A549 (cell line): ENCODE data around the gene ZNF597. TPM values are rescaled to one million over a fixed set of nuclear protein-coding genes. Genes with fewer than 3 reads are reported as not detected.

Experiments used
- ATAC-seq, 2 experiments: fragments of 200-7000 bp in 1 of 2; fragments of >200 bp in 1 of 2; cut with Nextera tagmentation in 1 of 2; cut with Tn5 transposase in 1 of 2; 3 replicates each; pipeline versions ENCODE4 v1.8.0 to v1.9.1; 2018 to 2020; ENCODE audit warnings: mild to moderate bottlenecking in 1 of 2, moderate library complexity in 1 of 2
- CTCF ChIA-PET: fragments of 300-600 bp; sonication (Branson Sonifier 250); formaldehyde crosslinking; extraction: SDS; loops from one replicate; lab custom pipeline; 2021; ENCODE audit warnings: antibody characterized with exemption, inconsistent platforms; lab: Yijun Ruan, JAX
- POLR2A ChIA-PET: fragments of 350-600 bp; formaldehyde crosslinking; extraction: SDS; loops from one replicate; lab custom pipeline; 2021; ENCODE audit warnings: antibody characterized with exemption, inconsistent platforms; lab: Yijun Ruan, JAX
- DNase-seq, 2 experiments: peaks; one replicate each; pipeline versions ENCODE4 v3.0.0 to v3.0.0-alpha.2; 2011 to 2016; ENCODE audit warnings: low read depth in 1 of 2, low spot score in 1 of 2
- FAIRE-seq: peaks from 2 replicates; lab custom pipeline; 2011; peaks lifted over from hg19 to GRCh38; lab: Jason Lieb, UNC
- H3K27ac ChIP-seq, 2 experiments: fragments of >200 bp; sonication (Bioruptor Twin); formaldehyde crosslinking; 3 replicates each; pipeline ENCODE4 v1.5.1; 2016 to 2017
- H3K4me1 ChIP-seq: fragments of >200 bp; sonication (Bioruptor Twin); formaldehyde crosslinking; 3 replicates; pipeline ENCODE4 v1.6.1; 2016
- H3K4me2 ChIP-seq: fragments of >200 bp; sonication (Bioruptor Twin); formaldehyde crosslinking; 3 replicates; pipeline ENCODE4 v1.6.1; 2016
- H3K4me3 ChIP-seq: fragments of >200 bp; sonication (Bioruptor Twin); formaldehyde crosslinking; 3 replicates; pipeline ENCODE4 v1.5.1; 2016
- H3K9me3 ChIP-seq: fragments of >200 bp; sonication (Bioruptor Twin); formaldehyde crosslinking; 3 replicates; pipeline ENCODE4 v1.6.1; 2016
- CBX2 ChIP-seq: fragments of 200-600 bp; sonication (generic); IDR thresholded peaks from 2 replicates; pipeline ENCODE4 v1.6.1; 2016; ENCODE audit warnings: low read depth, mild to moderate bottlenecking, borderline replicate concordance
- CHD2 ChIP-seq: fragments of 150-350 bp; IDR thresholded peaks from 2 replicates; pipeline ENCODE4 v1.6.1; 2014; ENCODE audit warnings: low read length; ENCODE audit not compliant: partially characterized antibody
- EHF ChIP-seq: fragments of 250-450 bp; sonication (Bioruptor Pico); IDR thresholded peaks from 2 replicates; pipeline ENCODE4 v1.5.0; 2020; ENCODE audit warnings: mild to moderate bottlenecking
- EHMT2 ChIP-seq: fragments of 200-600 bp; sonication (generic); IDR thresholded peaks from 2 replicates; pipeline ENCODE4 v1.6.1; 2016; ENCODE audit warnings: antibody characterized with exemption, low read depth, mild to moderate bottlenecking, moderate library complexity
- ESRRA ChIP-seq: fragments of 150-350 bp; IDR thresholded peaks from 2 replicates; pipeline ENCODE4 v1.6.1; 2014; ENCODE audit warnings: mild to moderate bottlenecking, low read length, borderline replicate concordance
- GATA3 ChIP-seq: IDR thresholded peaks from 2 replicates; pipeline ENCODE4 v1.6.1; 2012; ENCODE audit warnings: borderline replicate concordance
- HOXB5 ChIP-seq: fragments of 250-450 bp; sonication (Bioruptor Pico); IDR thresholded peaks from 2 replicates; pipeline ENCODE4 v1.5.0; 2020; ENCODE audit warnings: mild to moderate bottlenecking, moderate library complexity
- JUNB ChIP-seq: fragments of >200 bp; sonication (Bioruptor Twin); formaldehyde crosslinking; IDR thresholded peaks from 2 replicates; pipeline ENCODE4 v1.6.1; 2016
- MAFK ChIP-seq: fragments of 450-650 bp; IDR thresholded peaks from 2 replicates; pipeline ENCODE4 v1.6.1; 2014; ENCODE audit not compliant: partially characterized antibody
- MAZ ChIP-seq: fragments of 150-350 bp; IDR thresholded peaks from 2 replicates; pipeline ENCODE4 v1.6.1; 2014; ENCODE audit warnings: antibody characterized with exemption, low read depth, low read length, borderline replicate concordance
- NFE2L2 ChIP-seq: fragments of 150-350 bp; conservative IDR thresholded peaks from 2 replicates; pipeline ENCODE4 v1.6.1; 2014; ENCODE audit warnings: low read length
- PHF8 ChIP-seq: fragments of 200-600 bp; sonication (generic); IDR thresholded peaks from 2 replicates; pipeline ENCODE4 v1.6.1; 2016; ENCODE audit warnings: low read depth, mild to moderate bottlenecking, antibody characterized with exemption, moderate library complexity, borderline replicate concordance
- POLR2A ChIP-seq: IDR thresholded peaks from 2 replicates; pipeline ENCODE4 v1.6.1; 2012; ENCODE audit warnings: mild to moderate bottlenecking, low read length
- RAD21 ChIP-seq, 2 experiments: fragments of >200 bp in 1 of 2; sonication (Bioruptor Twin) in 1 of 2; formaldehyde crosslinking in 1 of 2; IDR thresholded peaks in 1 of 2; conservative IDR thresholded peaks in 1 of 2; 2 replicates in 1 of 2; 3 replicates in 1 of 2; pipeline ENCODE4 v1.6.1; 2012 to 2018; ENCODE audit warnings: inconsistent platforms in 1 of 2
- TFCP2L1 ChIP-seq: fragments of 250-450 bp; sonication (Bioruptor Pico); IDR thresholded peaks from 2 replicates; pipeline ENCODE4 v1.5.0; 2021; ENCODE audit warnings: mild to moderate bottlenecking
- ZNF302 ChIP-seq: fragments of 250-450 bp; sonication (Bioruptor Pico); IDR thresholded peaks from 2 replicates; pipeline ENCODE4 v1.9.0; 2021; ENCODE audit warnings: inconsistent platforms, mild to moderate bottlenecking, moderate library complexity
- WGBS: methylation state at CpG from one replicate; pipeline ENCODE4 v1.1.6; 2017; ENCODE audit errors: missing lambda C conversion rate; 5-methylcytosine and 5-hydroxymethylcytosine counted together
- polyA plus RNA-seq, 4 experiments: library from polyadenylated mRNA; depleted of rRNA in 3 of 4; stranded (reverse); fragments of >200 nt; fragmentation: RNase III in 1 of 4; extraction: RNeasy Plus Mini Kit Qiagen cat#74134 plus additional on column Dnase treatment in 1 of 4; gene quantifications; 2 replicates in 3 of 4; 3 replicates in 1 of 4; pipeline ENCODE4 v1.2.3, GENCODE V29; 2011 to 2017
- TF ChIP-seq, protein P1 (sequence below): fragments of >200 bp; sonication (Bioruptor Twin); formaldehyde crosslinking; IDR thresholded peaks from 3 replicates; pipeline ENCODE4 v1.6.1; 2016
- TF ChIP-seq, protein P2 (sequence below): IDR thresholded peaks from 2 replicates; pipeline ENCODE4 v1.6.1; 2012
- TF ChIP-seq, protein P3 (sequence below): fragments of 200-600 bp; sonication (generic); IDR thresholded peaks from 2 replicates; pipeline ENCODE4 v1.6.1; 2016; ENCODE audit warnings: antibody characterized with exemption, mild to moderate bottlenecking, moderate library complexity
- TF ChIP-seq, protein P4 (sequence below): fragments of 250-450 bp; sonication (Bioruptor Pico); IDR thresholded peaks from 2 replicates; pipeline ENCODE4 v1.5.0; 2020; ENCODE audit warnings: low read depth, mild to moderate bottlenecking, moderate library complexity

The ZNF597 gene
- polyA plus RNA-seq, 2 of the 4 experiments (the other 2 are of a cell fraction) = 1.1 to 1.9 TPM

DNA sequence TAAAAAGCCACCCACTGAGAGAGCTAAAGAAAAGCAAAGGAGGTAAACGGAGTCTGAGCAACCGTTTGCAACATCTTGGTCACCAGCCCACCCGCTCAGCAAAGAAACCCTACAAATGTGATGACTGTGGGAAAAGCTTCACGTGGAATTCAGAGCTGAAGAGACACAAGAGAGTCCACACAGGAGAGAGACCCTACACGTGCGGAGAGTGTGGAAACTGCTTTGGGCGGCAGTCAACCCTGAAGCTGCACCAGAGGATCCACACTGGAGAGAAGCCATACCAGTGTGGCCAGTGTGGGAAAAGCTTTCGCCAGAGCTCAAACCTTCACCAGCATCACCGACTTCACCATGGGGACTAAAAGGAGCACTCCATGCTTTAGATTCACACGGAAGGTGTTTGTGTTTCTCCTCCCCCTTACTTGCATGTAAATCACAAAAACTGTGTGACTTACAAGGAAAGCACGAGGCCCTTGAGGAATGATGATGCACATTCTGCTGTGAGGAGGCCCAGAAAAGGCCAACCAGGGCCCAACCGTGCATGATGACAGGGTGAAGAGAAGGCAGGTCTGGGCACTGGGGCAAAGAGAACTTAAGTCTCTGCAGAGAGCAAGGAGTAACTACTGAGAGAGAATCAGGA lies 34.6 kb downstream of the ZNF597 start (continued):
- TF ChIP-seq RAD21 (conservative IDR thresholded peaks at IDR 0.05 in 1 of 2, IDR thresholded peaks at IDR 0.05 in 1 of 2) = no peak
- no peak for TF ChIP-seq MAZ
- no peak for TF ChIP-seq HOXB5
- TF ChIP-seq, protein P1, sequence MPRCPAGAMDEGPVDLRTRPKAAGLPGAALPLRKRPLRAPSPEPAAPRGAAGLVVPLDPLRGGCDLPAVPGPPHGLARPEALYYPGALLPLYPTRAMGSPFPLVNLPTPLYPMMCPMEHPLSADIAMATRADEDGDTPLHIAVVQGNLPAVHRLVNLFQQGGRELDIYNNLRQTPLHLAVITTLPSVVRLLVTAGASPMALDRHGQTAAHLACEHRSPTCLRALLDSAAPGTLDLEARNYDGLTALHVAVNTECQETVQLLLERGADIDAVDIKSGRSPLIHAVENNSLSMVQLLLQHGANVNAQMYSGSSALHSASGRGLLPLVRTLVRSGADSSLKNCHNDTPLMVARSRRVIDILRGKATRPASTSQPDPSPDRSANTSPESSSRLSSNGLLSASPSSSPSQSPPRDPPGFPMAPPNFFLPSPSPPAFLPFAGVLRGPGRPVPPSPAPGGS = no peak
- TF ChIP-seq, protein P2, sequence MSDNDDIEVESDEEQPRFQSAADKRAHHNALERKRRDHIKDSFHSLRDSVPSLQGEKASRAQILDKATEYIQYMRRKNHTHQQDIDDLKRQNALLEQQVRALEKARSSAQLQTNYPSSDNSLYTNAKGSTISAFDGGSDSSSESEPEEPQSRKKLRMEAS = no peak
- no peak for TF ChIP-seq CBX2
- 0 out of 2 replicates have a peak, but pooled peaks have one; percentile 35 for TF ChIP-seq GATA3
- TF ChIP-seq ZNF302 = no peak
- TF ChIP-seq JUNB = no peak
- no peak for TF ChIP-seq ESRRA

DNA sequence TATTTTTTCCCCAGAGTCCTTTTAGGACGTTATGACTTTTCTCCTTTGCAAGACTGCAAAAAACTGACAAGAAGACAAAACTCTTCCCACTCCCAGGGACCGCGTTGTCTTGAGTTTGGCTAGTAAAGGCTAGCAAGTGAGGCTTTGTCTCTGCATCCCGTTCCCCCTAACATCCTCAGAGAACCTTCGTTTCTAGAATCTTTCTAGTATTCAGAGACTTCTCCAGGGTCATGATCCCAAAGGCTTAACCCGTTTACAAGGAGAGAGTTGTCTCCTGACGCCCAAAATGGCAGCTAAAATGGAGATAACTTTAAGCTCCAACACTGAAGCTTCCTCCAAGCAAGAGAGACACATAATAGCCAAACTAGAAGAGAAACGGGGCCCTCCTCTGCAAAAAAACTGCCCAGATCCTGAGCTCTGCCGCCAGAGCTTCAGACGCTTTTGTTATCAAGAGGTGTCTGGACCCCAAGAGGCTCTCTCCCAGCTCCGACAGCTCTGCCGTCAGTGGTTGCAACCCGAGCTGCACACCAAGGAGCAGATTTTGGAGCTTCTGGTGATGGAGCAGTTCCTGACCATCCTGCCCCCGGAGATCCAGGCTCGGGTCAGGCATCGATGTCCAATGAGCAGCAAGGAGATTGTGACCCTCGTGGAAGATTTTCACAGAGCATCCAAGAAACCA lies 41.4 kb downstream of the ZNF597 start:
- Histone ChIP-seq H3K4me3 (peak overlapping the region; percentile 75), H3K4me1 (no peaks in the 10 kb centered on the region), H3K4me2 (peak overlapping the region; percentile 87), H3K27ac (peak overlapping the region; percentile 82 to 94), H3K9me3 (peaks cover 67% of the 10 kb centered on the region)
- CTCF ChIA-PET = interaction anchor here (0.6 to 1.5 kb wide), 6 partner anchors 10 to 288 kb away, joined by 3 read pairs; no protein-coding TSS in a partner anchor
- TF ChIP-seq TFCP2L1 (CRISPR knock-in tag) (no peak), EHF (no peak), NFE2L2 (no peak), MAFK (no peak), CHD2 (no peak), POLR2A (no peak), PHF8 (no peak; the same call in 1 of the 2 replicates), EHMT2 (no peak), ESRRA (no peak), RAD21 (conservative IDR thresholded peaks at IDR 0.05 in 1 of 2, IDR thresholded peaks at IDR 0.05 in 1 of 2) (no peak), ZNF302 (no peak)
- TF ChIP-seq, protein P2 = no peak
- TF ChIP-seq, protein P3, sequence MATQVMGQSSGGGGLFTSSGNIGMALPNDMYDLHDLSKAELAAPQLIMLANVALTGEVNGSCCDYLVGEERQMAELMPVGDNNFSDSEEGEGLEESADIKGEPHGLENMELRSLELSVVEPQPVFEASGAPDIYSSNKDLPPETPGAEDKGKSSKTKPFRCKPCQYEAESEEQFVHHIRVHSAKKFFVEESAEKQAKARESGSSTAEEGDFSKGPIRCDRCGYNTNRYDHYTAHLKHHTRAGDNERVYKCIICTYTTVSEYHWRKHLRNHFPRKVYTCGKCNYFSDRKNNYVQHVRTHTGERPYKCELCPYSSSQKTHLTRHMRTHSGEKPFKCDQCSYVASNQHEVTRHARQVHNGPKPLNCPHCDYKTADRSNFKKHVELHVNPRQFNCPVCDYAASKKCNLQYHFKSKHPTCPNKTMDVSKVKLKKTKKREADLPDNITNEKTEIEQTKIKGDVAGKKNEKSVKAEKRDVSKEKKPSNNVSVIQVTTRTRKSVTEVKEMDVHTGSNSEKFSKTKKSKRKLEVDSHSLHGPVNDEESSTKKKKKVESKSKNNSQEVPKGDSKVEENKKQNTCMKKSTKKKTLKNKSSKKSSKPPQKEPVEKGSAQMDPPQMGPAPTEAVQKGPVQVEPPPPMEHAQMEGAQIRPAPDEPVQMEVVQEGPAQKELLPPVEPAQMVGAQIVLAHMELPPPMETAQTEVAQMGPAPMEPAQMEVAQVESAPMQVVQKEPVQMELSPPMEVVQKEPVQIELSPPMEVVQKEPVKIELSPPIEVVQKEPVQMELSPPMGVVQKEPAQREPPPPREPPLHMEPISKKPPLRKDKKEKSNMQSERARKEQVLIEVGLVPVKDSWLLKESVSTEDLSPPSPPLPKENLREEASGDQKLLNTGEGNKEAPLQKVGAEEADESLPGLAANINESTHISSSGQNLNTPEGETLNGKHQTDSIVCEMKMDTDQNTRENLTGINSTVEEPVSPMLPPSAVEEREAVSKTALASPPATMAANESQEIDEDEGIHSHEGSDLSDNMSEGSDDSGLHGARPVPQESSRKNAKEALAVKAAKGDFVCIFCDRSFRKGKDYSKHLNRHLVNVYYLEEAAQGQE = no peak
- TF ChIP-seq, protein P4, sequence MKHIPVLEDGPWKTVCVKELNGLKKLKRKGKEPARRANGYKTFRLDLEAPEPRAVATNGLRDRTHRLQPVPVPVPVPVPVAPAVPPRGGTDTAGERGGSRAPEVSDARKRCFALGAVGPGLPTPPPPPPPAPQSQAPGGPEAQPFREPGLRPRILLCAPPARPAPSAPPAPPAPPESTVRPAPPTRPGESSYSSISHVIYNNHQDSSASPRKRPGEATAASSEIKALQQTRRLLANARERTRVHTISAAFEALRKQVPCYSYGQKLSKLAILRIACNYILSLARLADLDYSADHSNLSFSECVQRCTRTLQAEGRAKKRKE (CRISPR knock-in tag) = no peak
- DNase-seq = peak; percentile 23 to 29
- WGBS = 54% methylated on average over 17 of the region's 17 CpGs
- POLR2A ChIA-PET = interaction anchor here (0.8 to 2.7 kb wide), 7 partner anchors 18 to 316 kb away, joined by 3 to 16 read pairs (median 7); partner anchors contain the start of genes NAA60, TRAP1, ZNF263 and ZNF597
- FAIRE-seq = no peak
- no peak; a peak in 1 of 6 replicates for ATAC-seq
